Measurements from ENCODE around the gene NR5A2.

NR5A2 gene

GRCh38 chr1:200130552-200130951, 103.0 kb downstream of the NR5A2 start:
- H3K4me2 ChIP-seq (ENCODE audit: low read depth, low read length, poor library complexity, severe bottlenecking) = peak overlapping the region; percentile 40
- H3K36me3 ChIP-seq (ENCODE audit: insufficient read depth, low read length) = no peaks in the 10 kb centered on the region
- TF ChIP-seq EZH2phosphoT487 (IDR thresholded peaks at IDR 0.05; ENCODE audit: borderline replicate concordance) (no peak), CTCF (conservative IDR thresholded peaks at IDR 0.05; ENCODE audit: low read length) (no peak)
- H3K9ac ChIP-seq (ENCODE audit: low read depth, low read length, poor library complexity, severe bottlenecking) = no peak overlapping the region
- no peaks in the 10 kb centered on the region for H3K9me2 ChIP-seq (replicated peaks; ENCODE audit: low read depth, low read length)
- peaks cover 46% of the 10 kb centered on the region for H3K4me1 ChIP-seq (ENCODE audit: insufficient read depth, low read length, poor library complexity, severe bottlenecking)
- H3F3A ChIP-seq (ENCODE audit: low read depth) = no peaks in the 10 kb centered on the region
- no peaks in the 10 kb centered on the region for H3K9me3 ChIP-seq (ENCODE audit: insufficient read depth, low read depth, low read length)
- H3K79me2 ChIP-seq (ENCODE audit: insufficient read depth, low read length) = no peaks in the 10 kb centered on the region
- no peak overlapping the region for H3K4me3 ChIP-seq (ENCODE audit: low read length, poor library complexity, severe bottlenecking)
- H3K27me3 ChIP-seq (ENCODE audit: insufficient read depth, low read length, poor library complexity, severe bottlenecking) = no peaks in the 10 kb centered on the region
- H2AFZ ChIP-seq (ENCODE audit: low read length) = no peak overlapping the region
- H4K20me1 ChIP-seq (ENCODE audit: insufficient read depth, low read length, poor library complexity, severe bottlenecking) = no peaks in the 10 kb centered on the region

- Histone ChIP-seq H3K4me1 (ENCODE audit: insufficient read depth, low read length, poor library complexity, severe bottlenecking) (peaks cover 43% of the 10 kb centered on the region), H3K79me2 (ENCODE audit: insufficient read depth, low read length) (no peaks in the 10 kb centered on the region), H4K20me1 (ENCODE audit: insufficient read depth, low read length, poor library complexity, severe bottlenecking) (no peaks in the 10 kb centered on the region), H3K36me3 (ENCODE audit: insufficient read depth, low read length) (no peaks in the 10 kb centered on the region), H3K9me2 (replicated peaks; ENCODE audit: low read depth, low read length) (no peaks in the 10 kb centered on the region), H3K9me3 (ENCODE audit: insufficient read depth, low read depth, low read length) (no peaks in the 10 kb centered on the region), H2AFZ (ENCODE audit: low read length) (no peak overlapping the region), H3K4me2 (ENCODE audit: low read depth, low read length, poor library complexity, severe bottlenecking) (no peak overlapping the region), H3F3A (ENCODE audit: low read depth) (no peaks in the 10 kb centered on the region), H3K4me3 (ENCODE audit: low read length, poor library complexity, severe bottlenecking) (no peak overlapping the region), H3K9ac (ENCODE audit: low read depth, low read length, poor library complexity, severe bottlenecking) (no peak overlapping the region), H3K27me3 (ENCODE audit: insufficient read depth, low read length, poor library complexity, severe bottlenecking) (no peaks in the 10 kb centered on the region)
- TF ChIP-seq EZH2phosphoT487 (IDR thresholded peaks at IDR 0.05; ENCODE audit: borderline replicate concordance) = no peak
- TF ChIP-seq CTCF (conservative IDR thresholded peaks at IDR 0.05; ENCODE audit: low read length) = peak; percentile 35; the same call in 1 of the 2 replicates
Measured at GRCh38 chr1:200131551-200132125, 104.1 kb downstream of the NR5A2 start.

GRCh38 chr1:200133123-200133522, 105.6 kb downstream of the NR5A2 start:
- Histone ChIP-seq H3K27me3 (ENCODE audit: insufficient read depth, low read length, poor library complexity, severe bottlenecking) (no peaks in the 10 kb centered on the region), H3K4me1 (ENCODE audit: insufficient read depth, low read length, poor library complexity, severe bottlenecking) (peaks cover 41% of the 10 kb centered on the region), H3K9me3 (ENCODE audit: insufficient read depth, low read depth, low read length) (no peaks in the 10 kb centered on the region), H3K9ac (ENCODE audit: low read depth, low read length, poor library complexity, severe bottlenecking) (no peak overlapping the region), H3K79me2 (ENCODE audit: insufficient read depth, low read length) (no peaks in the 10 kb centered on the region), H3K36me3 (ENCODE audit: insufficient read depth, low read length) (no peaks in the 10 kb centered on the region), H4K20me1 (ENCODE audit: insufficient read depth, low read length, poor library complexity, severe bottlenecking) (no peaks in the 10 kb centered on the region), H3K4me3 (ENCODE audit: low read length, poor library complexity, severe bottlenecking) (no peak overlapping the region), H3K9me2 (replicated peaks; ENCODE audit: low read depth, low read length) (no peaks in the 10 kb centered on the region), H3K4me2 (ENCODE audit: low read depth, low read length, poor library complexity, severe bottlenecking) (no peak overlapping the region), H2AFZ (ENCODE audit: low read length) (no peak overlapping the region), H3F3A (ENCODE audit: low read depth) (no peaks in the 10 kb centered on the region)
- TF ChIP-seq CTCF (conservative IDR thresholded peaks at IDR 0.05; ENCODE audit: low read length) = no peak
- TF ChIP-seq EZH2phosphoT487 (IDR thresholded peaks at IDR 0.05; ENCODE audit: borderline replicate concordance) = no peak
